ENCODE data around the gene CCPG1. TPM values are rescaled to one million over a fixed set of nuclear protein-coding genes. Genes with fewer than 3 reads are reported as not detected.

Gene CCPG1
- total RNA-seq, 2 experiments from 2014 or later = 13.0 to 13.1 TPM

DNA sequence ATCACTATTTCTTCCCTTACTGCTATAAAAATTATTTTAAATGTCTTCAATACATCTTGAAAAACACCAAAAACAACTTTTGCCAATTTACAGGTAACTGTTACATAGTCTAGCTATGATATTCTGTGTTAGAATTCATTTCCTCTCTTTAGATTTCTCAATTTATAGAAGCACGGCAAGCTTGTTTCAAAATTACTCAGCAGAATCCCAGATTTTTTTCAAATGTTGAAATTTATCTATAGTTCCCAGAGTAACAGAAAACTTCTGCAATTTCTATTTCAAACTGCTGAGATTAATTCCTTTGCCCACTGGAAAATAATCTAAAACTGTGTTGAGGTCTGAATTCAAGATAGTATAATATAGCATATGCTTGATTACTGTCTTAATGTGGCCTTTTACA is 41.2 kb downstream of the CCPG1 start:
- H3K27me3 Mint-ChIP-seq = no peaks in the 10 kb centered on the region
- ChIA-PET POLR2A (no interaction called here), CTCF (no interaction called here)
- H3K9me3 Mint-ChIP-seq = no peaks in the 10 kb centered on the region
- H3K4me1 Mint-ChIP-seq = no peaks in the 10 kb centered on the region
- H3K36me3 Mint-ChIP-seq (ENCODE audit: low read depth) = no peaks in the 10 kb centered on the region
- H3K4me3 Mint-ChIP-seq = no peak overlapping the region
- no peak for DNase-seq
- no peak overlapping the region for H3K27ac Mint-ChIP-seq

DNA sequence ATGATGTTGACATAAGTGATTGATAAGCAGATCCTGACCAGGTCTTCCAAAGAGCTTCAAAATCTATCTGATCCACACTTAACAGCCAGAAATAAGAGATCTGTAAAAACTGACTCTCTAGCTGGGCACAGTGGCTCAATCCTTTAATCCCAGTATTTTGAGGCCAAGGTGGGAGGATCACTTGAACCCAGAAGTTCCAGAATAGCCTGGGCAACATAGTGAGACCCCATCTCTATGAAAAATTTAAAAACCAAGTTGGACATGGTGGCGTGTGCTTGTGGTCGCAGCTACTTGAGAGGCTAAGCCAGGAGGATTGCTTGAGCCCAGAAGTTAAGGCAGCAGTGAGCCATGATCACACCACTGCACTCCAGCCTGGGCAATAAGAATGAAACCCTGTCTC is 45.5 kb downstream of the CCPG1 start:
- ChIA-PET POLR2A (no interaction called here), CTCF (no interaction called here)
- H3K36me3 Mint-ChIP-seq (ENCODE audit: low read depth) = no peaks in the 10 kb centered on the region
- H3K9me3 Mint-ChIP-seq = no peaks in the 10 kb centered on the region
- H3K4me3 Mint-ChIP-seq = no peak overlapping the region
- H3K27ac Mint-ChIP-seq = no peak overlapping the region
- no peaks in the 10 kb centered on the region for H3K4me1 Mint-ChIP-seq
- H3K27me3 Mint-ChIP-seq = no peaks in the 10 kb centered on the region
- DNase-seq = no peak

DNA sequence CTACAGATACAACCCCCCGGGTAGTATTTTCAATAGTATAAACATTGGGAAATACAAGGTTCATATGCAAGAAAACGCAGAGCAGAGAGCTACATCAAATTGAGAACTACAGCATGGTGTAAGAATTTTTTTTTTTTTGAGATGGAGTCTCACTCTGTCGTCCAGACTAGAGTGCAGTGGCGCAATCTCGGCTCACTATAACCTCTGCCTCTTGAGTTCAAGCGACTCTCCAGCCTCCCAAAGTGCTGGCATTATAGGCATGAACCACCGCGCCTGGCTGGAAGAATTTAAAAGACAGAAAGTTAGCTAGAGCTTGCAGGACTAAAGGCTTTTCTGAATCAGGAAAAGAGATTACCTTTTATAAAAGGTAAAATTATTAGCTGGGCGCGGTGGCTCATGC is 47.1 kb downstream of the CCPG1 start:
- H3K27me3 Mint-ChIP-seq = no peaks in the 10 kb centered on the region
- ChIA-PET CTCF (interaction anchor here (0.9 kb wide), 1 partner anchor 20 kb away, joined by 3 read pairs; no protein-coding TSS in a partner anchor), POLR2A (no interaction called here)
- peaks cover 9% of the 10 kb centered on the region for H3K36me3 Mint-ChIP-seq (ENCODE audit: low read depth)
- H3K4me1 Mint-ChIP-seq = no peaks in the 10 kb centered on the region
- DNase-seq = no peak
- no peaks in the 10 kb centered on the region for H3K9me3 Mint-ChIP-seq
- H3K4me3 Mint-ChIP-seq = no peak overlapping the region
- no peak overlapping the region for H3K27ac Mint-ChIP-seq

DNA sequence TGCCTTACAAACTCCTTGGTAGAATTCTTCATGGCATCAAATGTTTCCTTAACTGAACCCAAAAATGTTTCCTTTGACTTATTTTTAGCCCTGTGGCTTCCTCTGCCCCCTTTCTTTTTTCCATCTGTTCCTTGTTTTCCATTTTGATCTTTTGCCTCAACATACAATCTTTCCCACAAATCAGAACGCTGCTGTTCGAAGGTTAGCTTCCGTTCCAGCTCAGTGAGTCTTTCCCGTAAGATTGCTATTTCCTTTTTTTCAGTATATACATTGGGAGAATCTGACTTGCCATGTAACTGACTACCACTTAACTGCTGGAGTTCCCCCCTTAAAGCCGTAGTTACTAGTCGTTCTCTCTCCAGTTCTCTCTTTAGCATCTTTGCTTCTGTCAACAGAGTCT is 47.9 kb downstream of the CCPG1 start:
- ChIA-PET CTCF (no interaction called here), POLR2A (no interaction called here)
- Mint-ChIP-seq H3K36me3 (ENCODE audit: low read depth) (peaks cover 10% of the 10 kb centered on the region), H3K9me3 (no peaks in the 10 kb centered on the region), H3K4me3 (no peak overlapping the region), H3K27me3 (no peaks in the 10 kb centered on the region), H3K27ac (no peak overlapping the region), H3K4me1 (no peaks in the 10 kb centered on the region)
- DNase-seq = no peak

DNA sequence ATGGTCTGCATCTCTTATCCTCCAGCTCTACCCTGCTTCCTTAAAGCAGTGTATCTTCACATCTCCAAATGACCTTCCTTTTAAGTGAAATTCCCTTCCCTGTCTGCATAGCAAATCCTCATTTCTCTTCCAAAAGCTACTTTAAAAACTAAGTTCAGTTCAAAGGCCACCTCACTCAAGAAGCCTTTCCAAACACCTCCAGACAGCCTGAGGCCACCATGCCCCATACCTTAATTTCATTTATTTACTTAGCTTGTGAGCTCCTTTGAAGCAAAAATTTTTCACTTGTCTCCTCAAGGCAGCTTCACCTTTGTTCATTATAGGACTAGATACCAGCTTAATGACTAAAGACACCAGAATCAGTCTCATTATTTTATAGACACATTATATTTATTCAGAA is 49.7 kb downstream of the CCPG1 start:
- POLR2A ChIA-PET = no interaction called here
- H3K36me3 Mint-ChIP-seq (ENCODE audit: low read depth) = peaks cover 12% of the 10 kb centered on the region
- H3K4me1 Mint-ChIP-seq = no peaks in the 10 kb centered on the region

DNA sequence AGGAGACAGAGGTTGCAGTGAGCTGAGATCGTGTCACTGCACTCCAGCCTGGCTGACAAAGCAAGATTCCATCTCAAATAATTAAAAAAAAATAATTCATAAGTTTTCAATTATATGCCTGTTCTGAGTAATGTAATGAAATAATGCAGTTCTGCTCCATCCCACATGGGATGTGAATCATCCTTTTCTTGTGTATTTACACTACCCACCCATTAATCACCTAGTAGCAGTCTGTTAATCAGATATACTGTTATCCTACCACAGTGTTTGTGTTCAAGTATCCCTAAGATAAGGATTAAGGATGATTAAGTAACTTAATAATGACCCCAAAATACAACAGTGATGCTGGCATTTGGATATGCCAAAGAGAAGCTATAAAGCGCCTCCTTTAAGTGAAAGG is 50.4 kb downstream of the CCPG1 start:
- no peak for DNase-seq
- no peak overlapping the region for H3K4me3 Mint-ChIP-seq
- POLR2A ChIA-PET = no interaction called here
- CTCF ChIA-PET = no interaction called here
- H3K27ac Mint-ChIP-seq = no peak overlapping the region
- no peaks in the 10 kb centered on the region for H3K27me3 Mint-ChIP-seq
- peaks cover 12% of the 10 kb centered on the region for H3K36me3 Mint-ChIP-seq (ENCODE audit: low read depth)
- H3K9me3 Mint-ChIP-seq = no peaks in the 10 kb centered on the region
- no peaks in the 10 kb centered on the region for H3K4me1 Mint-ChIP-seq

More for the DNA sequence above, 49.7 kb downstream of the CCPG1 start:
- Mint-ChIP-seq H3K9me3 (no peaks in the 10 kb centered on the region), H3K4me3 (no peak overlapping the region), H3K27ac (no peak overlapping the region), H3K27me3 (no peaks in the 10 kb centered on the region)
- CTCF ChIA-PET = no interaction called here
- no peak for DNase-seq

DNA sequence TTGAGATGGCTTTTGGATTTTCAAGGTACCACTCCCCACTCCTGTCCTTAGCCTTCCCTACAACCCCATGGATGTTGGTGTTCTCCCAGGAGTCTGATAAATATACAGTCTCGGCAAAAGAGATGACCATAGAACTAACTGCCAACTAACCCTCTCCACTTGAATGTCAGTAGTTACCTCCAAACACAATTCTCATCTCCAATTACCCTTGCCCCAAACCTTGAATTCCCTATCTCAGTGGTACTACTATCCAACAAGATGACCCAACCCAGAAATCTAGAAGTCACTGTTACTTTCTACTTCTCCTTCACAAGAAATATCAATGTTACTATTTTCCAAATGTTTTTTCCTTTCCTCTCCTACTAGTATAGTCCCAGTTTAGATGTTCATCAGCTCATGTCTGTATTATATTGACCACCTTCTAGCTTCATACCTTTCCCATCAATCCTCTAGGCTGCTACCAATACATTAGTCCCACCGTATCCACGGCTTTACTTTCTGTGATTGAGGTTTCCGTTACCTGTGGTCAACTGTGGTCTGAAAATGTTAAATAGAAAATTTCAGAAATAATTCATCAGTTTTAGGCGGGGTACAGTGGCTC is 51.1 kb downstream of the CCPG1 start:
- H3K4me3 Mint-ChIP-seq = no peak overlapping the region
- no peak for DNase-seq
- no peaks in the 10 kb centered on the region for H3K27me3 Mint-ChIP-seq
- H3K4me1 Mint-ChIP-seq = no peaks in the 10 kb centered on the region
- no peaks in the 10 kb centered on the region for H3K9me3 Mint-ChIP-seq
- H3K36me3 Mint-ChIP-seq (ENCODE audit: low read depth) = peaks cover 13% of the 10 kb centered on the region
- ChIA-PET POLR2A (no interaction called here), CTCF (no interaction called here)
- H3K27ac Mint-ChIP-seq = no peak overlapping the region

DNA sequence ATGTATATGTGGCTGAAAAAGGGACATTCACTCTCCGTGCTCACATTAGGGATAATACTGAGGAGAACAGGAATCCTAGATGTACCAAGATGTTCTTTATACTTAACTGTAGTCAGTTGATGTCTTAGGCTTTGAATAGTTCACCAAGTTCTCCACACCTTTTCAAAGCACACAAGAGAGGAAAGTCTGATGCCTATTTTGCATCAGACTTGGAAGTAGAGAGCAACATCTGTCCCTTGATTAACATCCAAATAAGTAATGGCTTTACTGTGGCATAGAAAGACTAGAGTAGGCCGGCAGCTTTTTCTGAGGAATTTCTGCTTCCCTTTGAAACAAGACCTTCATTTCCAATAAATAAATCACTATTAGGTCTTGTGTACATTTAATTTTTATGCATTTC is 55.1 kb downstream of the CCPG1 start:
- Mint-ChIP-seq H3K27ac (no peak overlapping the region), H3K4me1 (no peaks in the 10 kb centered on the region), H3K36me3 (ENCODE audit: low read depth) (peaks cover 23% of the 10 kb centered on the region), H3K27me3 (no peaks in the 10 kb centered on the region), H3K4me3 (no peak overlapping the region), H3K9me3 (no peaks in the 10 kb centered on the region)
- CTCF ChIA-PET = no interaction called here
- DNase-seq = no peak
- POLR2A ChIA-PET = no interaction called here

DNA sequence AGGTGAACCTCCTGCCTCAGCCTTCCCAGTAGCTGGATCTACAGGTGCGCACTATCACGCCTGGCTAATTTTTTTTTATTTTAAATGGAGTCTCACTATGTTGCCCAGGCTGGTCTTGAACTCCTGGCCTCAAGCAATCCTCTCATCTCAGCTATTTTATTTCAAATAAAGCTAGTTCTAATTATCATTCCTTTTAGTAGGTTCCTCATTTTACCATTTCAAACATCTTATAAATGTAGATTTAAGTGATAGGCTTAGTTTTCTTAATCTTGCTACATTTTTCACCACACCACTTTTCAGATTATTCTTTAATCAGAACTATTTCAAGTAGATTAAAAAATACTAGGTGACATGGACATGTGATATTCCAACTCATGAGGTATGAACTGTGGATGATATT is 58.9 kb downstream of the CCPG1 start:
- Mint-ChIP-seq H3K36me3 (ENCODE audit: low read depth) (peaks cover 28% of the 10 kb centered on the region), H3K4me1 (no peaks in the 10 kb centered on the region), H3K27ac (no peak overlapping the region), H3K27me3 (no peaks in the 10 kb centered on the region), H3K9me3 (no peaks in the 10 kb centered on the region), H3K4me3 (no peak overlapping the region)
- DNase-seq = no peak
- ChIA-PET CTCF (no interaction called here), POLR2A (no interaction called here)

DNA sequence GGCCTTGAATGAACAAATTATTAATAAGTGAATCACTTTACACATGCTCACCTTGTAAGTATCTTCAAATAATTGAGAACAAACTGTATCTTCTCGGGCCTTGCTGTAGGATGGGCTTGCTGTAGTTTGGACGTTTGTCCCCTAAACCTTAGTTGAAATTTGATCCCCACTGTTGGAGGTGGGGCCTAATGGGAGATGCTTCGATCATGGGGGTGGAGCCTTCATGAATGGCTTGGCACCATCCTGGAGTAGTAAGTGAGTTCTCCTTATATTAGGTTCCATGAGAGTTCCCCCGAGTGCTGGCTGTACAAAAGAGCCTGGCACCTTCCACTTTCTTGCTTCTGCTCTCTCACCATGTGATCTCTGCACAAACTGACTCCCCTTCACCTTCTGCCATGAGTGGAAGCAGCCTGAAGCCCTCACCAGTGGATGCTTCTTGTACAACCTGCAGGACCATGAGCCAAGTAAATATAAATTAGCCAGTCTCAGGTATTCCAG is 59.8 kb downstream of the CCPG1 start:
- Mint-ChIP-seq H3K9me3 (no peaks in the 10 kb centered on the region), H3K4me1 (no peaks in the 10 kb centered on the region), H3K27me3 (no peaks in the 10 kb centered on the region), H3K27ac (no peak overlapping the region), H3K36me3 (ENCODE audit: low read depth) (peaks cover 36% of the 10 kb centered on the region), H3K4me3 (no peak overlapping the region)
- ChIA-PET CTCF (no interaction called here), POLR2A (no interaction called here)
- DNase-seq = no peak

DNA sequence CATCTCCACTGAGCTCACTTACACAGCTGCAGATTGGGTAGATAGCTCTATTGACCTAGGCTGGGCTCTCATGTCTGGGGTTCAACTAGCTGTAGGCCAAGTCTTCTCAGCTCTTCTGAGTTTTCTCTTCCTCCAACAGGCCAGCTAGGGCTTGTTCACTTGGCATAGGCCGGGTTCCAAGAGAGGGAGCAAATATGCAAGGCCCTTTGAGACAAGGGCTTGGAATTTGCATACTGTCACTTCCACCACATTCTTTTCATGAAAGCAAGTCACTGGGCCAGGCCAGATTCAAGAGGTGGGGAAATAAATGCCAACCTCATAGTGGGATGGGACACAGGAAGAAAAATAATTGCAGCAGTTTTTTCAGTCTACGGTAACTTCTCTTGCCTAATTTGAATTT is 64.0 kb downstream of the CCPG1 start:
- Mint-ChIP-seq H3K27me3 (no peaks in the 10 kb centered on the region), H3K4me3 (no peak overlapping the region), H3K4me1 (no peaks in the 10 kb centered on the region), H3K9me3 (no peaks in the 10 kb centered on the region), H3K36me3 (ENCODE audit: low read depth) (peaks cover 42% of the 10 kb centered on the region), H3K27ac (no peak overlapping the region)
- POLR2A ChIA-PET = interaction anchor here (0.7 kb wide), 1 partner anchor 20 kb away, joined by 3 read pairs; no protein-coding TSS in a partner anchor
- no peak for DNase-seq
- CTCF ChIA-PET = interaction anchor here (1.5 kb wide), 1 partner anchor 19 kb away, joined by 4 read pairs; no protein-coding TSS in a partner anchor

DNA sequence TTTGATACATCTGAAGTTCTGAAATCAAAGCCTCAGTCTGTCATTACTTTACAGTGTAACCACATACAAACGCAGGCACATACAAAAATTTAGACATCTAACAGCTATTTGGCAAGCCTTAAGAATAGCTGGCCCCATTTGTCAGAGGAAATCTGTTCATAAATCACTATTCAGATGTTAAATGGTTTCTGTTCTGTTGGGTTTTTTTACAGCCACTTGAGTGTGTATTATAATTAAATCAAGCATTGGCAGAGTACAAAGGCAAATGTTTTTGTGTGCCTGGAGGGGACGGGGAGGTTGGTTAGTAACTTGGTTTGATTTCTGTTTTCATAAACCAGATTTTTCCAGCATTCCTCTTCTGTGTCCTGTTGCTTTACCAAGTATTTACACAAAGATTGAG is 65.0 kb downstream of the CCPG1 start:
- no peaks in the 10 kb centered on the region for H3K9me3 Mint-ChIP-seq
- H3K4me3 Mint-ChIP-seq = no peak overlapping the region
- no peak for DNase-seq
- no peak overlapping the region for H3K27ac Mint-ChIP-seq
- ChIA-PET CTCF (no interaction called here), POLR2A (no interaction called here)
- peaks cover 40% of the 10 kb centered on the region for H3K36me3 Mint-ChIP-seq (ENCODE audit: low read depth)
- no peaks in the 10 kb centered on the region for H3K27me3 Mint-ChIP-seq
- no peaks in the 10 kb centered on the region for H3K4me1 Mint-ChIP-seq

DNA sequence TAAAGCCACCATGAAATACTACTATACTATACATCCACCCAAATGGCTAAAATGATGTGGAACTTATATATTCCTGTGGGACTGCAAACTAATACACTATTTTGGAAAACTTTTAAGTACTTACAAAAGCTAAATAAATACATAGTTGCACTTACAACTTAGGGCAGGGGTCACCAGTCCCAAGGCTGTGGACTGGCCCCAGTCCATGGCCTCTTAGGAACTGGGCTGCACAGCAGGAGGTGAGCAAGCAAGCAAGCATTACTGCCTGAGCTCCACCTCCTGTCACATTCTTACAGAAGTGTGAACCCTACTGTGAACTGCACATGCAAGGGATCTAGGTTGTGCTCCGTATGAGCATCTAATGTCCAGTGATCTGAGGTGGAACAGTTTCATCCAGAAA is 71.0 kb downstream of the CCPG1 start:
- no peak overlapping the region for H3K27ac Mint-ChIP-seq
- no peak for DNase-seq
- peaks cover 33% of the 10 kb centered on the region for H3K36me3 Mint-ChIP-seq (ENCODE audit: low read depth)
- ChIA-PET POLR2A (interaction anchor here (0.6 kb wide), 1 partner anchor 667 kb away, joined by 3 read pairs; no protein-coding TSS in a partner anchor), CTCF (interaction anchor here (0.5 kb wide), 1 partner anchor 48 kb away, joined by 6 read pairs; no protein-coding TSS in a partner anchor)
- H3K4me3 Mint-ChIP-seq = no peak overlapping the region
- no peaks in the 10 kb centered on the region for H3K9me3 Mint-ChIP-seq
- no peaks in the 10 kb centered on the region for H3K4me1 Mint-ChIP-seq
- no peaks in the 10 kb centered on the region for H3K27me3 Mint-ChIP-seq

DNA sequence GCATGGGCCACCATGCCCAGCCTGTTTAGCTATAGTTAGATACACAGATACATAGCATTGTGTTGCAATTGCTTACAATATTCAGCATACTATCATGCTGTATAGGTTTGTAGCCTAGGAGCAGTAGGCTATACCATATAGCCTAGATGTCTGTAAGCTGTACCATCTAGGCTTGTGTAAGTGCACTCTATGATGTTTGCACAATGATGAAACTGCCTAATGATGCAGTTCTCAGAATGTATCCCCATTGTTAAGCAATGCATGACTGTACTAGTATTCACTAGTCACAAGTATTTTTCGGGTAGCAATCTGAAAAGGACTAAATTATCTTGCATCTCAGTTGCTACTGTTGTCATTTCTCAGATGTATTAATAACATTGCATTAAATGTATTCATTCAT is 73.2 kb downstream of the CCPG1 start:
- POLR2A ChIA-PET = no interaction called here

More for the DNA sequence above, 73.2 kb downstream of the CCPG1 start:
- Mint-ChIP-seq H3K4me3 (no peak overlapping the region), H3K4me1 (no peaks in the 10 kb centered on the region), H3K36me3 (ENCODE audit: low read depth) (peaks cover 40% of the 10 kb centered on the region), H3K27ac (no peak overlapping the region), H3K27me3 (no peaks in the 10 kb centered on the region), H3K9me3 (no peaks in the 10 kb centered on the region)
- no peak for DNase-seq
- CTCF ChIA-PET = interaction anchor here (1.3 kb wide), 1 partner anchor 73 kb away, joined by 4 read pairs; the partner anchor contains the start of genes CCPG1 and PIERCE2

Data from activated CD4-positive, alpha-beta T cell treated with anti-CD3 and anti-CD28 coated beads, Interleukin-2, amount 10 ng/mL, durations not matched to agents 7 days and 5 days (primary cell).